Peyer's patch (tissue), 4 donors: ENCODE data around the gene NOP56.

Source experiments
- CTCF ChIP-seq, 6 experiments: fragments of 450-650 bp in 4 of 6; fragments of 200-600 bp in 2 of 6; sonication (generic) in 1 of 6; IDR thresholded peaks; one replicate each; pipeline ENCODE4 v1.5.1; 2017 to 2019; ENCODE audit warnings: antibody characterized with exemption in 6 of 6, mild to moderate bottlenecking in 3 of 6, moderate library complexity in 1 of 6
- POLR2A ChIP-seq, 2 donors: fragments of 450-650 bp; IDR thresholded peaks; one replicate each; pipeline ENCODE4 v1.5.1; 2017; ENCODE audit warnings: antibody characterized with exemption in 2 of 2, mild to moderate bottlenecking in 2 of 2, moderate library complexity in 2 of 2

GRCh38 chr20:2604506-2604835 is 48.0 kb upstream of the NOP56 start:
- TF ChIP-seq CTCF (IDR thresholded peaks at IDR 0.05) = no peak
- no peak for TF ChIP-seq POLR2A (IDR thresholded peaks at IDR 0.05)
